Stimulated activated CD4-positive, alpha-beta T cell treated with anti-CD3 and anti-CD28 coated beads, Interleukin-2, amount 100 ng/mL, for 24 hours (primary cell): ENCODE measurements around the gene STARD13.

Source experiments
- DNase-seq, 2 donors: peaks; one replicate each; pipeline ENCODE4 v3.0.0-alpha.2; 2020

STARD13 gene

DNA sequence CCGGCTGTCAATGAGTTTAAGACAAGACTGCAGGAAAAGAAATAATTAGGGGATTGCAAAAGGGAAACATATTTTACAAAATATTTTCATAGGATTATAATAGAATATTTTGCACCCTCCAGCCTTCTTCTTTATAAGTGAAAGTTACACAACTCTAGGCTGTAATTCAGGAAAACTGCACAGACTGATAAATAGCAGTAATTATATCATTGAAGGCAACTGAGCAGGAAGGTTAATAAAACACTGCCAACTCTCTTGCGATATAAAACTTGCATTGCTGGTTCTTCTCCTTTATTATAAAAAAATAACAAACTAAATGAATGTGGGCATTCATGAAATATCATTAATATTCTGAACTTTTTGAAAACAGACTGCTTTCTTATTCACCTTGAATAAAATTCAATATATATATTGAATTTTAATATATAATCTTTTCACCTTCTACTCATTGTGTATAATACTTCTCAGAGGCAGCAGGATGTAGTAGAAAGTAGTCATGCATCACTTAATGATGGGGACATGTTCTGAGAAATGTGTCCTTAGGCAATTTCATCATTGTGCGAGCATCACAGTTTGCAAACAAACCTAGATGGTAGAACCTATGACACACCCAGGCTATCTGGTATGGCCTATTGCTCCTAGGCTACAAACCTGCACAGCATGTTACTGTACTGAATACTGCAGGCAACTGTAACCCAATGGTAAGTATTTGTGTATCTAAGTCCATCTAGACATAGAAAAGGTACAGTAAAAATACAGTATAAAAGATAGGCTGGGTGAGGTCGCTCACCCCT, 24.9 kb upstream of the STARD13 start:
- DNase-seq, result no peak

GRCh38 chr13:33308863-33309262, 23.3 kb upstream of the STARD13 start:
- DNase-seq, result no peak

DNA sequence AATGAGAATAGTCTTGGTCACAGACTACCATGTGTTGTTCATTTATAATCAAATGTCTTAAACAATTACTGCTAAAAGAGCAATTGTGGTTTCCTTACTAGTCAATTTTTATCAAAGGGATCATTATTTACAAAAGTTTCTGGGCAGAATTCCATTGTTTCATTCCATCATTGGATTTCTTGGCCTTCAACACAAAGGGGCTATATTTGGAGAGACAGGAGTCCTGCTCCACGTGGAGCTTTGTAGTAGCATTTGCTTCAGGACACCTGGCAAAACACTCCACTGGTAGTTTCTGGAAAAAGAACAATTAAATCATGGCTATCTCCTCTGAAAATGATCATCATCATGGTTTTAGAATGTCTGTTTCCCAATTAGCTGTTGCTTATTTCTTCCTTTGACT, 22.3 kb upstream of the STARD13 start:
- DNase-seq, result no peak

- no peak for DNase-seq
Observed at GRCh38 chr13:33303855-33304597, 18.5 kb upstream of the STARD13 start.

DNA sequence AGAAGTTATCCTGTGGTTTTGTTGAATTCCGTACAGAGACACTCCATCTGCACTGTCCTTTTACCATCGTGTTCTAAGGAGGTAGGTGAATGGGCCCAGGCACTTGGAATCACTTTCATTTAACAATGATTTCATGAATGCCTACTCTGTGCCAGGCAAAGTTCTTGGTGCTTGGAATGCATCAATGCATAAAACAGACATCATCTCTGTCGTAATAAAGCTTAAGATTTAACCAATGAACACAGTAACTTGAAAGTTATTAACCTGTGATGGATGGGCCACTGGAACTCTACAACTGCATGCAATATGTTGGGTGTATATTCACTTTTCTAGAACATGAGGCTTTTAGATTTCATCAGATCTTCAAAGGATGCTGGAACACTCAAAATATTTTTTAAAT, 14.1 kb upstream of the STARD13 start:
- DNase-seq, result no peak

GRCh38 chr13:33296793-33297425, 11.4 kb upstream of the STARD13 start:
- no peak for DNase-seq

GRCh38 chr13:33292712-33293111, 7.2 kb upstream of the STARD13 start:
- DNase-seq, result no peak

DNA sequence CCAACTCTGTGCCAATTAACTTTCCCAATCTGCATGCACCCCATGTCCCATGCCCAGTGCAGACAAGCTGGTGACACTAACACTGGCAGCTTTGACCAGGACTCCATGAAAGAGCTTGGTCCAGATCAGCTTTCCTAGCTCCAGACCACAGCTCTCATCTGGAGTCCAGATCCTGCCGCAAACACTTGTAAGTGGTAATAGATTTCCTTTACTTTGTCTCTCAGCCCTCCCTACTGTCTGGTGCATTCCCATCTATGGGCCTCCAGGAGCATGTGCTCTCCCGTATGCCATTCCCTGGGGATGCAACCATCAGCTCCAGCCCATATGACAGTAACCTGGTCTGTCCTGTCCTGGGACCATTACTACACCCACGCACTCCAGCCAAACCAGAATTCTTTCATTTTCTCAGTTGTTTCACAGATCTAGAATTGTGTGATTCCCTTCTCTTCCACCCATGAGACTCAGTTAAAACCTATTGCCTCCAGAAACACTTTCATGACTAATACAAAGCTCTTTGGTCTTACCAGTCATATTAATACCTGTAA, 4.9 kb upstream of the STARD13 start:
- no peak for DNase-seq

DNA sequence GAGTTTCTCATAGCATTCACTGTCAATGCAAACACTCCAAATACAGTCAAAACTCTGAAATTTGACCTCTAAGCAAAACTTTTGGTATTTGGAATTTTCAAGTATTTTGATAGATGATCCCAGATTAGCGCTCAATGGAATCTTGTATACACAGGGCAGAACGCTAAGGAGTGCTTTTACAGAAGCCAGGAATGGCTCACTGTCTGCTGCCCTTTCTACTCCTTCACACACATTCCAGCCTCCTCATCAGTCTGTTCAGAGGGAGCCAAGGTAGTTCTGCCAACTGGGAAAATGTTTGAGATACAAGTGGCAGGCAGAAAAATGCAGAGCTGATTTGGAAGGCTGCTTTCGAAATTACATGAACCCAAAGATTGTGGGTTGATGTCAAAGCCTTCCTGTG, 4.4 kb upstream of the STARD13 start:
- DNase-seq, result no peak

- no peak for DNase-seq
Observed at GRCh38 chr13:33287142-33287882, 1.8 kb upstream of the STARD13 start.

GRCh38 chr13:33286128-33286527, 573 bp upstream of the STARD13 start:
- no peak for DNase-seq

- no peak for DNase-seq
Observed at GRCh38 chr13:33284916-33285315, 639 bp downstream of the STARD13 start.

GRCh38 chr13:33284031-33284430, 1.5 kb downstream of the STARD13 start:
- no peak for DNase-seq

- no peak for DNase-seq
Observed at GRCh38 chr13:33283195-33283911, 2.2 kb downstream of the STARD13 start.

DNA sequence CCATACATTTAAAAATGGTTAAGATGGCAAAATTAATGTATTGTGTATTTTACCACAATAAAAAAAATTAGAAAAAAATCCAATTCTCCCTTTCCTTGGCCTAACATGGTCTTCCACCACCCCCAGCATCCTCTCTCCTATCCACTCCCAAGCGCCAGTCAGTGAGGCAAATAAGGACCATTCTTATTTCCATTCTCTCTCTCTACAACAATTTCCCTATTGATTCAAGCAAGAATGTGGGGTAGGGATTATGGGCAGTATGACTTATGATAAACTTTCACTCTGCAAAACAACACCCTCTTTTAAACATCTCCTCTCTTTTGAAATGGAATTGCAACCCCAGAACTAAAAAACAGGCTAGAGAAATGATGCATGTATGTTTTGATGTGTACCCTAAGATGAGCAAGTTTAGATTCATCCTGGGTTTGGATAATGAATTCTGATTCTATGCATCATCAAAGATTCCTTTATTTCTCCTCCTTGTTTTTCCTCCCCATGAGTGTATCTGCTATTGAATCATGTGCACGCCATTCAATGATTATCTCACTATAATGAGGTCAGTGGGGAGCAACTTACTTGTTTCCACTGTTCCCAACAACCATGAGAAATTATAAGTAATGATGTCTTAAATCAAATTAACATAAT, 3.5 kb downstream of the STARD13 start:
- no peak for DNase-seq

GRCh38 chr13:33280923-33281322, 4.6 kb downstream of the STARD13 start:
- DNase-seq, result no peak

GRCh38 chr13:33280279-33280905, 5.2 kb downstream of the STARD13 start:
- DNase-seq, result no peak

DNA sequence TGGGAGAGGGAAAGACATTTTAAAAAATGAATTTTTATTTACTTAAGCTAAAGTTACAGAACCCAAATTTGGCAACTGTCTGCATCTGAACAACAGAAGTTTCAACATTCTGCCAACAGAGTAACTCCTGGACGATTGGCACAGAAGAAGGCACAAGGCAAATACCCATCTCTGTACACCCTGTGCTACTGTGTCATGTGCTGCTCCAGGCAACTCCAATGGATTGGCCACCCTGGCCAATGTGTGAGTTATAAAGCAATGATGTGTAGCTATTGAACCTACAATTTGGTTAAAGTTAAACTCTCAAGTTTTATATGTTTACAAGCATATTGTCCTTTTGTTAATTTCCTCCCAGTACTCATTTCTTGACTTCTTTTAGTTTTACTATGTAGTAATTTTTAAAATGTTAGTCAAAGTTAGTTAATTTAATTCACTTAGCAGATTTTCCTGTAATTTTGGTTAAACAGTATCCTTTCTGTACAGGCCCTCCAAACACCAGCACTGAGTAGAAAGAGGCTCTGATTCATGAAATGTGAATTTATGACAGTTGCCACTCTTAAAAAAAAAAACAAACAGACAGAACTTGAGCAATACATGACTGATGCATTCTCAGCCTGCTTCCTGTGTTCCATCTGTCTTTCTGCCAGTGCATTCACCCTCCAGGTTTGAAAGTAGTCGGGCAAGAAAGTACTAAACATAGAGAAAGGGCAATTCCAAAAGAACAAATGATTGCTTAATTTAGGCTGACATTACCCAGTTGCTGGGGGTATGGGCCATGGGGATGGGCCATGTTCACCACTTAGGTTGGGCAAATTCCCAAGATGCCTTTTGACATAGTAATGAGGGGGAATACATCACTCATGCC, 5.9 kb downstream of the STARD13 start:
- no peak for DNase-seq

GRCh38 chr13:33278913-33279312, 6.6 kb downstream of the STARD13 start:
- DNase-seq, result no peak

- no peak for DNase-seq
Observed at GRCh38 chr13:33277946-33278345, 7.6 kb downstream of the STARD13 start.
